OCI-LY1 (cell line): ENCODE data around the gene TMEM131.

Experiments
- H2AFZ ChIP-seq: fragments of 200-600 bp; sonication (generic), shearing (Covaris generic); 2 replicates; pipeline ENCODE4 v1.6.0; 2014; ENCODE audit warnings: antibody characterized with exemption, mild to moderate bottlenecking, low read length
- H3F3A ChIP-seq: fragments of 200-600 bp; sonication (generic), shearing (Covaris generic); 2 replicates; pipeline ENCODE4 v1.6.0; 2014; ENCODE audit warnings: mild to moderate bottlenecking, antibody characterized with exemption, low read length, moderate library complexity; ENCODE audit not compliant: insufficient read depth
- H3K27ac ChIP-seq: fragments of 200-600 bp; sonication (generic); 2 replicates; pipeline ENCODE4 v1.5.1; 2014; ENCODE audit warnings: low read length, mixed run types, mild to moderate bottlenecking, low read depth; ENCODE audit not compliant: poor library complexity, severe bottlenecking
- H3K27me3 ChIP-seq: fragments of 200-600 bp; sonication (generic); 2 replicates; pipeline ENCODE4 v1.6.0; 2014; ENCODE audit warnings: antibody characterized with exemption, mild to moderate bottlenecking, low read length, moderate library complexity; ENCODE audit not compliant: insufficient read depth
- H3K36me3 ChIP-seq: fragments of 200-600 bp; sonication (generic); 2 replicates; pipeline ENCODE4 v1.6.1; 2014; ENCODE audit warnings: mild to moderate bottlenecking, antibody characterized with exemption, low read length, moderate library complexity, mixed read lengths; ENCODE audit not compliant: insufficient read depth
- H3K4me1 ChIP-seq: fragments of 200-600 bp; sonication (generic); 2 replicates; pipeline ENCODE4 v1.5.1; 2014; ENCODE audit warnings: mild to moderate bottlenecking, low read length, moderate library complexity; ENCODE audit not compliant: insufficient read depth, severe bottlenecking
- H3K4me2 ChIP-seq: fragments of 200-600 bp; sonication (generic), shearing (Covaris generic); 2 replicates; pipeline ENCODE4 v1.6.1; 2014; ENCODE audit warnings: low read length
- H3K4me3 ChIP-seq: fragments of 200-600 bp; sonication (generic); 2 replicates; pipeline ENCODE4 v1.5.1; 2014; ENCODE audit warnings: low read length, low read depth, mild to moderate bottlenecking, mixed read lengths; ENCODE audit not compliant: poor library complexity, severe bottlenecking
- H3K79me2 ChIP-seq: fragments of 200-600 bp; shearing (Covaris generic); 2 replicates; pipeline ENCODE4 v1.6.1; 2016; ENCODE audit warnings: mixed run types, low read length, mixed read lengths; ENCODE audit not compliant: insufficient read depth
- H3K9ac ChIP-seq: fragments of 200-600 bp; sonication (generic), shearing (Covaris generic); 2 replicates; pipeline ENCODE4 v1.6.1; 2014; ENCODE audit warnings: mild to moderate bottlenecking, low read length, mixed read lengths
- H3K9me2 ChIP-seq: fragments of 200-600 bp; sonication (generic), shearing (Covaris generic); 2 replicates; pipeline ENCODE4 v1.6.1; 2014; ENCODE audit warnings: low read depth, mild to moderate bottlenecking, low read length, mixed read lengths
- H3K9me3 ChIP-seq: fragments of 200-600 bp; shearing (Covaris generic); 2 replicates; pipeline ENCODE4 v1.6.1; 2014; ENCODE audit warnings: low read length, mixed read lengths
- H4K20me1 ChIP-seq: fragments of 200-600 bp; sonication (generic), shearing (Covaris generic); 2 replicates; pipeline ENCODE4 v1.6.0; 2016; ENCODE audit warnings: mild to moderate bottlenecking, low read length; ENCODE audit not compliant: insufficient read depth
- EZH2 ChIP-seq: fragments of 200-600 bp; sonication (generic), shearing (Covaris generic); IDR thresholded peaks from 2 replicates; pipeline ENCODE4 v1.8.0; 2017; ENCODE audit warnings: borderline replicate concordance, mixed run types, mild to moderate bottlenecking, antibody characterized with exemption, low read length, moderate library complexity, mixed read lengths
- TF ChIP-seq, protein P1 (sequence below): fragments of 200-600 bp; sonication (generic), shearing (Covaris generic); IDR thresholded peaks from 2 replicates; pipeline ENCODE4 v1.5.1; 2017; ENCODE audit warnings: mild to moderate bottlenecking, antibody characterized with exemption, low read length, moderate library complexity, mixed read lengths

TMEM131 gene

DNA sequence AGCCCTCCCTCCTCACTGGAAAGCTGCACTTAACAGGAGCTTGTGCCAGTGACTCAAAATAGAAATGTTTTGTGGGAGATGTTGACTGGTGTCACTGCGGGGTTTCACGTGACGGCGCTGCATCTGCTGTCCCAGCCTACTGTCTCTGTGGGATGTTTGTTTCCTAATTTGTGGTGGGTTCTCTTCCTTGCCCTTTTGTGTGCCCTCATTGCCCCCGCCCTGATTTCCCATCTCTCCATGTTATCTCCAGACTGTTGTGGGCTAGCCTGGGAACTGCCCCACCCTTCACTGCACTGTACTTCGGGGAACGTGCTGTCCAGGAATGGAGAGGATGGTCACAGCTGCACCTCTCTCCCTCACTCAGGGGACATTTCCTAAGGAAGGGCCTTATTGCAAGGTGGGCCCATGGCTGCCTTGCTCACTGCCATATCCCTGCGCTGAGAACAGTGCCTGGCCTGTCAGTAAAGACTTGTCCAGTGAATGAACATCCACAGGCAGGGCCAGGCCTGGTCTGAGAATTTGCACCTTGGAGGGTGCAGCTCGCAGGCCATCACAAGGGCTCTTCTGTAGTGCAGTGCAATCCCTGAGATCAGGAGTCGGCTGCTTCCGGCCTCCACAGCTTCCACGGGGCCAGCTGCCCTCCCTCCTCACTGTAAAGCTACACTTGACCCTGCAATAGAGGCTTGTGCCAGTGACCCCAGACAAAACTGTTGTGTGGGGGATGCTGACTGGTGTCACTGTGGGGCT, 264.3 kb downstream of the TMEM131 start:
- TF ChIP-seq, protein P1, sequence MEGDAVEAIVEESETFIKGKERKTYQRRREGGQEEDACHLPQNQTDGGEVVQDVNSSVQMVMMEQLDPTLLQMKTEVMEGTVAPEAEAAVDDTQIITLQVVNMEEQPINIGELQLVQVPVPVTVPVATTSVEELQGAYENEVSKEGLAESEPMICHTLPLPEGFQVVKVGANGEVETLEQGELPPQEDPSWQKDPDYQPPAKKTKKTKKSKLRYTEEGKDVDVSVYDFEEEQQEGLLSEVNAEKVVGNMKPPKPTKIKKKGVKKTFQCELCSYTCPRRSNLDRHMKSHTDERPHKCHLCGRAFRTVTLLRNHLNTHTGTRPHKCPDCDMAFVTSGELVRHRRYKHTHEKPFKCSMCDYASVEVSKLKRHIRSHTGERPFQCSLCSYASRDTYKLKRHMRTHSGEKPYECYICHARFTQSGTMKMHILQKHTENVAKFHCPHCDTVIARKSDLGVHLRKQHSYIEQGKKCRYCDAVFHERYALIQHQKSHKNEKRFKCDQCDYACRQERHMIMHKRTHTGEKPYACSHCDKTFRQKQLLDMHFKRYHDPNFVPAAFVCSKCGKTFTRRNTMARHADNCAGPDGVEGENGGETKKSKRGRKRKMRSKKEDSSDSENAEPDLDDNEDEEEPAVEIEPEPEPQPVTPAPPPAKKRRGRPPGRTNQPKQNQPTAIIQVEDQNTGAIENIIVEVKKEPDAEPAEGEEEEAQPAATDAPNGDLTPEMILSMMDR, result no peak
- no peak for TF ChIP-seq EZH2
- Histone ChIP-seq H3K27me3 (no peaks in the 10 kb centered on the region; the same call in 1 of the 2 replicates), H3K36me3 (no peaks in the 10 kb centered on the region; the same call in 1 of the 2 replicates), H3K9ac (no peak overlapping the region), H3K27ac (no peak overlapping the region), H3K4me2 (no peak overlapping the region), H4K20me1 (no peaks in the 10 kb centered on the region), H3K4me3 (no peak overlapping the region), H3F3A (no peaks in the 10 kb centered on the region), H3K79me2 (no peaks in the 10 kb centered on the region), H3K4me1 (no peaks in the 10 kb centered on the region), H3K9me3 (0 out of 2 replicates have a peak, but pooled peaks cover 2% of the 10 kb centered on the region), H3K9me2 (no peaks in the 10 kb centered on the region), H2AFZ (no peak overlapping the region)

DNA sequence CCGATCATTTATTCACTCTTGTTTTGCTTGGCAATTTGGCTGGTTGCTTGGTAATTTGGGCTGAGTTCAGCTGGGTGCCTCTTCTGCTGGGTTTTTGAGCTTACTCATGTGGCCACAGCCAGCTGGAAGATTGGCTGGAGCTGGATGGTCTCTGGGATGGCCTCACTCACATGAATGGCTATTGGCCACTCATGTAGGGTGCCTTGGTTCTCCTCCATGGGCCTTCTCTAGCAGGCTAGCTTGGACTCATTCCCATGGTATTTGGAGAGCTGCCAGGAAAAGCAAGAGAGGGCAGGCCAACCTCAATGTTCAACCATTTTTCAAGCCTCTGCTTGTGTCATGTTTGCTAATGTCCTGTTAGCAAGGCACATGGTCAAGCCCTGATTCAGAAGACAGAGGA, 265.5 kb downstream of the TMEM131 start:
- H3K4me3 ChIP-seq, result no peak overlapping the region
- no peak overlapping the region for H3K9ac ChIP-seq
- H3K9me3 ChIP-seq, result 0 out of 2 replicates have a peak, but pooled peaks cover 2% of the 10 kb centered on the region
- no peak overlapping the region for H2AFZ ChIP-seq
- TF ChIP-seq, protein P1, result no peak
- TF ChIP-seq EZH2, result no peak
- H3K27me3 ChIP-seq, result no peaks in the 10 kb centered on the region; the same call in 1 of the 2 replicates
- no peaks in the 10 kb centered on the region for H3K4me1 ChIP-seq
- no peaks in the 10 kb centered on the region; the same call in 1 of the 2 replicates for H3K36me3 ChIP-seq
- no peaks in the 10 kb centered on the region for H3K9me2 ChIP-seq
- no peaks in the 10 kb centered on the region for H3K79me2 ChIP-seq
- H4K20me1 ChIP-seq, result no peaks in the 10 kb centered on the region
- H3K4me2 ChIP-seq, result no peak overlapping the region
- no peak overlapping the region for H3K27ac ChIP-seq
- H3F3A ChIP-seq, result no peaks in the 10 kb centered on the region

DNA sequence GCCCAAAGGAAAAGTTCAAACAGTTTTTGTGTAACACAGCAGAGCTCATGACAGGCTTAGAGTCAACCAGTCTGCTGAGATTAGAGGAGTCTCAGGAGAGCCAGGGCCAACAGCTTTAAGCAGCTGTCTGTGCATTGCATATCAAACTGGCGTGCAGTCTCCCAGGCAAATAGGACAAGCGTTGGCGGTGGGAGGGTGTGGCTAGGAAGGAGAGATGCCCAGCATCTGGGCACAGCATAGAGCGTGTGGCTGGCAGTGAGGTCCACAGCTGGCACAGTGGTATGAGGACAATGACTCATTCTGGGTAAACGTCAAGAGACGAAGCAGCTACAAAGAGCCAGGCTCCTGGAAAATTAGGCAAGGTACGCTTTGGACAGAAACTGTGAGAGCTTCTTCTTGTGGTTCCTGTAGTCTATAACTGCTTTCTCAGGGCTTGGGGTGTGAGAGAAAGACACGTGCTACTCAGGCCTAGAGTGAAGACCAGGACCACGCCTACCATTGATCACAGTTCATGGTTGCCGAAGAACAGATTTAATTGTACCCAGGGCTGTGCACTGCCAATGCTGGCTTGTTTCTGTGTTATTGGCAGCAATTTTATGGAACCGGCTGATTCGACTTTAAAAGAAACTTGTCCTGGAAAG, 267.5 kb downstream of the TMEM131 start:
- no peaks in the 10 kb centered on the region; the same call in 1 of the 2 replicates for H3K27me3 ChIP-seq
- H3K9ac ChIP-seq, result no peak overlapping the region
- no peak overlapping the region for H3K4me2 ChIP-seq
- H3F3A ChIP-seq, result no peaks in the 10 kb centered on the region
- no peaks in the 10 kb centered on the region for H3K79me2 ChIP-seq
- TF ChIP-seq, protein P1, result no peak
- TF ChIP-seq EZH2, result no peak
- no peak overlapping the region for H3K27ac ChIP-seq
- H3K9me2 ChIP-seq, result no peaks in the 10 kb centered on the region
- no peaks in the 10 kb centered on the region for H3K4me1 ChIP-seq
- H3K36me3 ChIP-seq, result no peaks in the 10 kb centered on the region; the same call in 1 of the 2 replicates
- H3K4me3 ChIP-seq, result no peak overlapping the region
- H3K9me3 ChIP-seq, result 0 out of 2 replicates have a peak, but pooled peaks cover 2% of the 10 kb centered on the region
- H2AFZ ChIP-seq, result no peak overlapping the region
- H4K20me1 ChIP-seq, result no peaks in the 10 kb centered on the region
